NK-92 (cell line): ENCODE results near the gene FCRL5.
"Not testable (repeated sequence)": the region's sequence is repeated elsewhere in the genome, so short reads cannot be mapped to it uniquely, and the experiment has no call there.

Experiments
- DNase-seq: peaks from one replicate; lab custom pipeline; 2025; ENCODE audit not compliant: unreplicated experiment; lab: John Stamatoyannopoulos, UW

The FCRL5 gene

DNA sequence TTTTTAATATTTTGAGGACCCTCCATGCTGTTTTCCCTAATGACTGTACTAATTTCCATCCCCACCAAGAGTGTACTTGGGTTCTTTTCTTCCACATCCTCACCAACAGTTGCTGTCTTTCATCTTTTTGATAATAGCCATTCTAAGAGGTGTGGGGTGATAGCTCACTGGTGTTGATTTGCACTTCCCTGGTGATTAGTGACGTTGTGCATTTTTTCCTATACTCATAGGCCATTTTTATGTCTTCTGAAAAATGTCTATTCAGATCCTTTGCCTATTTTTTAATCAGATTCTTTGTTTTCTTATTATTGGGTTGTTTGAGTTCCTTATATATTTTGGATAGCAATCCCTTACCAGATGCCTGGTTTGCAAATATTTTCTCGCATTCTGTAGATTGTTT is 64.2 kb downstream of the FCRL5 start:
- DNase-seq = no peak

DNA sequence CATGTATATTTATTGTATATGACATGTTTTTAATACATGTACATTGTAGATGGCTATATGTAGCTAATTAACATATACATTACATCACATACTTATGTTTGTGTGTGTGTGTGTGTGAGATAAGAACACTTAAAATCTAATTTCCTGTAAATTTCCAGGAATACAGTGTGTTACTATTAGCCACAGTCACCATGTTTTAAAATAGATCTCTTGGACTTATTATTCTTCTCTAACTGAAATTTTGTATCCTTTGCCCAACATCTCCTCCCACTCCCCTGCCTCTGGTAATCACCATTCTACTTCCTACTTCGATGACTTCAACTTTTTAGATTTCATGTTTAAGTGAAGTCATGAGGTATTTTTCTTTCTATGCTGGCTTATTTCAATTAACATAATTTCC is 64.8 kb downstream of the FCRL5 start:
- DNase-seq = no peak

GRCh38 chr1:157487096-157487495 is 65.2 kb downstream of the FCRL5 start:
- no peak for DNase-seq

DNA sequence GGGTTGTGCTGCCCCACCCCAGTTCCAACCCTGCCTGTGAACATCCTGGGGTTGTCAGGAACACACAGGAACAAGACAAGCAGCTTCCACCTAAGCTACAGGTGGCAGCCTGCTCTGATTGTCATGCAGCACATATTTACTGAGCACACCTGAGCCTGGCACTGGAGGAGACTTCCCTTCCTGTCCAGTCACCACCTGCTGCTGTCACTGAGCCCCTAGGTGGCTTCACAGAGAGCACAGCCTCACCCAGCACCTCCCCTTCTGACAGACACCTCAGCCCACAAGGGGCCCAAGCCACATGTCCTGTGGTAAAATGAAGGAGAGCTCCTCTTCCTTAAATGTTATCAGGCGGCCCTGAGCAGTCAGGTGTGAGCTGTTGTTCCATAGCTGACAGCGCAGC is 65.9 kb downstream of the FCRL5 start:
- DNase-seq = not testable (repeated sequence)

DNA sequence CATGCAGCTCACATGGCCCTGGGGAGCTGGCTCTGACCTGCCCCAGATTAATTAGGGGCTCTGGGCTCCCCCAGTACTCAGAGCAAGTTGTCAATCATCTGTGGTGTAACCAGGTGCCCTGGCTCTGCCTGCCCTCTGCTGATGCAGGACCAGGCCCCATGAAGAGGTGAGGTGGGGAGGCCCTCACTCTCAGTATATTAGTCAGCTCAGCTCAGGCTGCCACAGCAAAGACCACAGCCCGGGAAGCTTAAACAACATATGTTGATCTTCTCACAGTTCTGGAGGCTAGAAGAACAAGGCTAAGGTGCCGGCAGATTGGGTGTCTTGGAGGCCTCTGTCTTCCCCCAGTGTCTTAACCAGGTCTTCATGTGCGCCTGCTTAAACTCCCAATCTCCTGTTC is 66.5 kb downstream of the FCRL5 start:
- no peak for DNase-seq

DNA sequence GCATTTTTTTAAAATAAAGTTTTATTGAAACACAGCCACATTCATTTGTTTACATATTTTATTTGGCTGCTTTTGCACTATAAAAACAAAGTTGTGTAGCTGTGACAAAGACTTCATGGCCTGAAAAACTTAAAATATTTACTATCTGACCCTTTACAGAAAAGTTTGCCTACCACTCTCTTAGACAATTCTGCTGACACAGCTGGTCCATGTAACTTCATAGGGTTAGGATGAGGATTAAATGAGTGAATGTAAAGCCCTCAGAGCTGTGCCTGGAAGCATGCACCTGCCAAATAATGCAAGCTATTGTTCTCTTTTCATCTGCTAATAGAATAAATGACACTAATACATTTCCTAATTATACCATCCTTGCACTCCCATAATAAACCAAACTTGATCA is 67.7 kb downstream of the FCRL5 start:
- DNase-seq = no peak

- DNase-seq = no peak
Measured at GRCh38 chr1:157483635-157484034, 68.7 kb downstream of the FCRL5 start.

- DNase-seq = no peak
Measured at GRCh38 chr1:157482717-157483116, 69.6 kb downstream of the FCRL5 start.

GRCh38 chr1:157482174-157482573 is 70.1 kb downstream of the FCRL5 start:
- no peak for DNase-seq

GRCh38 chr1:157478030-157478429 is 74.3 kb downstream of the FCRL5 start:
- DNase-seq = no peak

DNA sequence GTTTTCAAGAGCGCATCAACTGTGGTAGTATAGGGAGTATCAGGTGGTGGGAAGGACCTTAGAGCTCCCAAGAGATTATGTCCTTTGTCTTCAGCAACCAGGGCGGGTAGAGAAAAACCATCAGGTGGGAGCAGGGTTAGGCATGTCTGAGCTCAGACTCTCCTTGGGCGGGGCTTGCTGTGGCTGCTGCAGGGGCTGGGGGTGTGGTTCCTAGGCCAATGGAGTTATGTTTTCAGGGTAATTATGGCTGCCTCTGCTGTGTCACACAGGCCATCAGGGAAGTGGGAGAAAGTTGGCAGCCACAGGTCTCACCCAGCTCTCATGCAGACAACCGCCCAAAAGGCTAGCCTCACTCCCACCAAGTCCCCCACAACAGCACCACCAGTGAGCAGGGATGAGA is 74.9 kb downstream of the FCRL5 start:
- no peak for DNase-seq

DNA sequence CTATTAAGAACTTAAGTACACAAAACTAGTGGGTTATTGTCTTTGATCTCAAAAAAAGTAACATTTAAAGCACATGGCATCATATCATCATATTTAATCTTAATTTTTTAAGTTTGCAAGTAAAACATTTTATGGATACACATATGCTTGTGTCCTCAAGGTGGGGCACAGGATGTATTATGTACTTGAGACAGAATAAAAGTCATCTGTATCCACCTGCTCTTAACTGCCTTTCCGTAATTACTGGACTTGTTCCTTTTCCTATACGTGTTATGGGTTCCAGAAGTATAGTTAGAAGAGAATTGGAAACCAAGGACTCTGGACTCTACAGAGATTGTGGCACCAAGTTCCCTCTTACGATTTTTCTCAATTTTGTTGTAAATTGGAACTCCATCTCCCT is 79.4 kb downstream of the FCRL5 start:
- DNase-seq = no peak

DNA sequence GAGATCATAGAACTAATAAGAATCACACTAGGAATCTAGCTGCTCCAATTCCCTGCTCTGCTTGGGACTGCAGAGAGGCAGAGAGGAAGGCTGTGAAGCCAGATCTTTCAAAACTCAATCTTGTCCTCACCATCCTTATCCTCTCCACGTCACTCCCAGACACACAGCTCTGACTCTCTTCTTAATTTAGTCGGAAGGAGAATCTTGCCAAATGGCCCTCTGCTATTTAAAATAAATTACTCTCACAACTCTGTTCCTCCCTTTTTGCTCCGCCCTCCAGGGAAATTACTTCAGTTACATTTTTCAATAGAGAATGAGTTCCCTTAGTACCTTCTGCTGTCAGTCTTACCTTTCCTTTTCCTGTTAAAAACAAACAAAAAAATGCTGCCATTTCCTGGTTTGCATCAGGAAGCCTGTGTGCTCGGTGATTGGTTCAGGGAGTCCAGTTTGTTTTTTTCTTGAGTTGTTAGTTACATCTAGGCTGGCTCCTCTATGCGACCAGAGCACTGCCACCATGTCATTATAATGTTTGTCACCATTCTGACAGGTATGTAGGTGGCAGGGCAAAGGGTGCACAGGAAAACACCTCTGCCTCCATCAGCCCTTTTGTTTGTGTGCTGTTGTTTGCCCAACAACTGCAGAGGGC is 80.1 kb downstream of the FCRL5 start:
- DNase-seq = no peak

DNA sequence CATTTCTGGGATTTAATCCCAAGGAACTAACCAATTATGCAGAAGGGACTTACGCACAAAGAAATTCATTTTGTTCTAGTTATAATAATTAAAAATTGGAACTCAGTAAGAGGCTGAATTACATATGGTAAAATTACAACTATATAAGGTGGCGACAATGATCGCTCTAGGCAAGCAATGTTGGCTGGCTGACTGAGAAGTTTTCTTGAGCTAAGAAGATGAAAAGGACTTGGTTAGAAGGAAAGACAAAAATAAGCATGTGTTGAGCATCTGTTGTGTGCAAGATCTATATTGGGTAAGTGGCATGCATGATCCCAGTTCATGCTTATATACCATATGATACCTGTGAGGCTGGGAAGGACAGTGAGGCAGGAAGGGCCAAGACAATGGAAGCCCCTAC is 80.8 kb downstream of the FCRL5 start:
- DNase-seq = no peak

DNA sequence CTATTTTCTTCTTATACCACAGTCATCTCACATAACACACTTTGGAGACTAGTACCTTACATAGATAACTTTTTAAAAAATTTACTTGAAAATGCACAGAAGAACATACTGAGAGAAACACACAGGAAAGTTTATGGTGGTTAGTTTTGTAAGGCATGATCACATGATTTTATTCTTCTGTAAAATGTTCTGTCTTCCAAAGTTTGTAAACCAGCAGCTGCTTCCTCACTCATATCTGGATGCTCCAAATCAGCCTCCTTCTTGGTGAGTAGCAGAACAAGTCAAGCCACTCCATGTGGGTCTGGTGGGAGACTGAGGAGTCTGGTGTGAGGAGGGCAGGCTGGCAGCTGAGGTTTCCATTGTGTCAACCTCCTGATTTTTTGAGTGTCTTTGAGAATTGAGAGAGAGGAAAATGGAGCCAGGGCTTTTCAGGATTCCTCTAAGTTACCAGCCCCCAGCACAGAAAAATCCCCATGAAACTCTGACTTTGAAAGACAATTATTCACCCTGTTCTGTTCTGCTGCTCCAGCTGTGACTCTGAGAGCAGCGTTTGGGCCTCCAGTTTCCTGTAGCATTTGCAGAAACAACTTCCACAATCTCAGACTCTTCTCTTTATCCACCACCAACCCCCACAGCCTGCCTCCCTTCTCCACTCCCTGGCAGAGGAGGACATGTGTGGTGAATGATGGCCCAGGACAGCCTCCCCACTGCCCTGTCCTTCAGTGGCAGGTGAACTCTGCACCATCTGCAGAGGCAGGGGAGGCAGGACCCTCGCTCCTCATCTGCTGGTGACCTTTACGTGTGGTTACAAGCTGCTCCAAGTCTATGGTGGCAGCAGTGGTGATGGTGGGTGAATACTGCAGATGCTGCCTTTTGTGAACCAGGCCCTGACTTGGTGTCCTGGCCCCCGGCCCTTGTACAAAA is 82.3 kb downstream of the FCRL5 start:
- no peak for DNase-seq

- no peak for DNase-seq
Measured at GRCh38 chr1:157469300-157469699, 83.0 kb downstream of the FCRL5 start.

DNA sequence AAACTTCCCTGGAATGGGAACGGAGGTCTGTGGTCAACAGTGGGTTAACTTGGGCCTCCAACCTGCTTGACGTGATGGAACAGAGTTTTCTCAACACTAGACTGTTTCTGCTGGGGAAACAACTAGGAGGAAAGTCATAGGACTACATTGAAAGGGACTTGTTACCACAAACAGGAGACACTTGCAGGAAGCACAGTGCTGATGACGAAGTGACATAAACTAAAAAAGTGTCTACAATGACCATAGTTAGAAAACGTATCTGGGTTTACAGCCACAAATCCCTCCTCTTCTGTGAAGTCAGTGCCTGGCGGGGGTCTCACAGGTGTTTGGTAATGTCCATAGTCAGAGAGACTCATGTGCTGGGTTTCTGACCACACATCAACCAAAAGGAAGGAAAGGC is 86.3 kb downstream of the FCRL5 start:
- DNase-seq = no peak
